GDM1 (cell line): ENCODE results near the gene PSMB2.

Source experiments
- DNase-seq: peaks from one replicate; lab custom pipeline; 2025; lab: John Stamatoyannopoulos, UW

The PSMB2 gene

GRCh38 chr1:35556484-35557117 lies 84.7 kb downstream of the PSMB2 start:
- no peak for DNase-seq

- no peak for DNase-seq
Observed at GRCh38 chr1:35555601-35556477, 85.5 kb downstream of the PSMB2 start.

GRCh38 chr1:35555212-35555584 lies 86.1 kb downstream of the PSMB2 start:
- DNase-seq, result no peak

GRCh38 chr1:35554266-35555211 lies 86.8 kb downstream of the PSMB2 start:
- no peak for DNase-seq

GRCh38 chr1:35553851-35554250 lies 87.5 kb downstream of the PSMB2 start:
- no peak for DNase-seq
